ENCODE data around the gene ACBD6. TPM values are rescaled to one million over a fixed set of nuclear protein-coding genes. Genes with fewer than 3 reads are reported as not detected.

ACBD6 gene
- total and polyA plus RNA-seq, 10 of the 15 experiments (the other 5 are each of a cell fraction or from before 2014, with no cell fraction given), result 15.0 to 67.3 (median 55.0) TPM

DNA sequence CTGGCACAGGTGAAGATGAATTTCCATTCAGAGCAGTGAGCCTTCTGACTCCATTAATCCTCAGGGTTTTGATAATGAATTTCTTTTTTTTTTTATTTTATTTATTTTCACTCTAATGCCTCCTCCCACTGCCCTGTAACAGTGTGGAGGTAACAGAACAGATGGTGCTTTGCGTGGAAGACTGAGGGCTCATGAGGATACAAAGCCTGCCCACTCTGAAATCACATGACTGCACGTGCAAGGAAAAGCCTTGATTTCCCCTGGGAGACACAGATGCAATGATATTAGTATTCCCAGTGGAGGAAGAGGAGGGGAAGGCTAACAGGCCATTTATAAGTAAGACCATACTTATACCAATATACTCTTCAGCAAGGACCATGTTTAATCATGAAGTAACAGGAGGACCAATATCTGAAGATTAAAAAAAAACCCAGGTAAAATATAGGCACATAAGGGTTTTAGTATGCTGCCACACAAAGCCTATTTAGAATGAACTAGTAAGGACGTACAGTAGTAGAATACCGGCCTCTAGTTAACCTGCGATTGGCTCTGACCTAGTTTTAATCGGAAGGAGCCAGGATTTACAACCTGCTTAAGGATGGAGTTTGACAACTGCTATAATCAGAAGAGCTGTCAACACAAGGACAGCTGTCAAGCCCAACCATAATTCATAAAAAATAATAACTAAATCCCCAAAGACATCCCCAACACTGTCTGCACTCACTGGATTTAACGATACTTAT is 202.7 kb downstream of the ACBD6 start:
- in situ Hi-C loops (cut with MboI) (loop anchor here (5.0 kb wide), 1 partner anchor 52 kb away; no protein-coding TSS in a partner anchor), intact Hi-C loops (cut with micrococcal nuclease; ENCODE audit: unreplicated experiment) (no loop called here)
- SMC1A ChIA-PET (ENCODE audit: uncharacterized antibody, unreplicated experiment), result no interaction called here
- no peak for ATAC-seq
- WGBS (ENCODE audit: insufficient coverage, insufficient replicate concordance, low lambda C conversion rate, missing lambda C conversion rate), result 92% methylated on average over 7 of the region's 7 CpGs
- no TSS peak for BruUV-seq (replicated peaks)
- Histone ChIP-seq H3K27ac (ENCODE audit: control insufficient read depth, insufficient read depth) (no peak overlapping the region), H3K9ac (ENCODE audit: control insufficient read depth, insufficient read depth, low read length) (no peak overlapping the region), H4K20me1 (ENCODE audit: control insufficient read depth, insufficient read depth) (no peaks in the 10 kb centered on the region), H3K79me2 (ENCODE audit: control insufficient read depth, insufficient read depth, low read length) (no peaks in the 10 kb centered on the region), H3K9me3 (replicated peaks; ENCODE audit: control insufficient read depth, insufficient read depth, low read length) (no peaks in the 10 kb centered on the region), H3K4me1 (ENCODE audit: control insufficient read depth, insufficient read depth, low read length) (no peaks in the 10 kb centered on the region), H3K4me2 (ENCODE audit: control insufficient read depth, insufficient read depth) (no peak overlapping the region), H3K36me3 (ENCODE audit: control insufficient read depth in 2 of 2, insufficient read depth in 2 of 2, low read length in 1 of 2) (no peaks in the 10 kb centered on the region; a peak in 1 of 4 replicates), H3K27me3 (replicated peaks in 1 of 2; ENCODE audit: control insufficient read depth in 2 of 2, insufficient read depth in 2 of 2, low read length in 1 of 2) (no peaks in the 10 kb centered on the region), H2AFZ (ENCODE audit: control insufficient read depth, low read depth, low read length) (no peak overlapping the region), H3K4me3 (no peak overlapping the region)
- CTCF ChIA-PET, result no interaction called here
- RAD21 ChIA-PET (ENCODE audit: unreplicated experiment), result no interaction called here
- POLR2A ChIA-PET, result no interaction called here
- no peak for DNase-seq (ENCODE audit: low read depth, low spot score)
- FAIRE-seq, result no peak
- no peak for TF ChIP-seq FOXK2 (IDR thresholded peaks at IDR 0.05)
- TF ChIP-seq, protein P1, sequence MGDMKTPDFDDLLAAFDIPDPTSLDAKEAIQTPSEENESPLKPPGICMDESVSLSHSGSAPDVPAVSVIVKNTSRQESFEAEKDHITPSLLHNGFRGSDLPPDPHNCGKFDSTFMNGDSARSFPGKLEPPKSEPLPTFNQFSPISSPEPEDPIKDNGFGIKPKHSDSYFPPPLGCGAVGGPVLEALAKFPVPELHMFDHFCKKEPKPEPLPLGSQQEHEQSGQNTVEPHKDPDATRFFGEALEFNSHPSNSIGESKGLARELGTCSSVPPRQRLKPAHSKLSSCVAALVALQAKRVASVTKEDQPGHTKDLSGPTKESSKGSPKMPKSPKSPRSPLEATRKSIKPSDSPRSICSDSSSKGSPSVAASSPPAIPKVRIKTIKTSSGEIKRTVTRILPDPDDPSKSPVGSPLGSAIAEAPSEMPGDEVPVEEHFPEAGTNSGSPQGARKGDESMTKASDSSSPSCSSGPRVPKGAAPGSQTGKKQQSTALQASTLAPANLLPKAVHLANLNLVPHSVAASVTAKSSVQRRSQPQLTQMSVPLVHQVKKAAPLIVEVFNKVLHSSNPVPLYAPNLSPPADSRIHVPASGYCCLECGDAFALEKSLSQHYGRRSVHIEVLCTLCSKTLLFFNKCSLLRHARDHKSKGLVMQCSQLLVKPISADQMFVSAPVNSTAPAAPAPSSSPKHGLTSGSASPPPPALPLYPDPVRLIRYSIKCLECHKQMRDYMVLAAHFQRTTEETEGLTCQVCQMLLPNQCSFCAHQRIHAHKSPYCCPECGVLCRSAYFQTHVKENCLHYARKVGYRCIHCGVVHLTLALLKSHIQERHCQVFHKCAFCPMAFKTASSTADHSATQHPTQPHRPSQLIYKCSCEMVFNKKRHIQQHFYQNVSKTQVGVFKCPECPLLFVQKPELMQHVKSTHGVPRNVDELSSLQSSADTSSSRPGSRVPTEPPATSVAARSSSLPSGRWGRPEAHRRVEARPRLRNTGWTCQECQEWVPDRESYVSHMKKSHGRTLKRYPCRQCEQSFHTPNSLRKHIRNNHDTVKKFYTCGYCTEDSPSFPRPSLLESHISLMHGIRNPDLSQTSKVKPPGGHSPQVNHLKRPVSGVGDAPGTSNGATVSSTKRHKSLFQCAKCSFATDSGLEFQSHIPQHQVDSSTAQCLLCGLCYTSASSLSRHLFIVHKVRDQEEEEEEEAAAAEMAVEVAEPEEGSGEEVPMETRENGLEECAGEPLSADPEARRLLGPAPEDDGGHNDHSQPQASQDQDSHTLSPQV (IDR thresholded peaks at IDR 0.05), result no peak
- TF ChIP-seq EGR1 (IDR thresholded peaks at IDR 0.05; ENCODE audit: borderline replicate concordance in 1 of 2, low read depth in 2 of 2, low read length in 2 of 2), result no peak
- TF ChIP-seq ZZZ3 (IDR thresholded peaks at IDR 0.05; ENCODE audit: control insufficient read depth, insufficient read length, low read depth), result no peak
- TF ChIP-seq SUPT20H (IDR thresholded peaks at IDR 0.05; ENCODE audit: borderline replicate concordance, control insufficient read depth, low read depth, low read length), result no peak
- no peak for TF ChIP-seq JUND (IDR thresholded peaks at IDR 0.05; ENCODE audit: low read depth, low read length)
- no peak for TF ChIP-seq CREB1 (IDR thresholded peaks at IDR 0.05; ENCODE audit: low read depth)
- TF ChIP-seq, protein P2, sequence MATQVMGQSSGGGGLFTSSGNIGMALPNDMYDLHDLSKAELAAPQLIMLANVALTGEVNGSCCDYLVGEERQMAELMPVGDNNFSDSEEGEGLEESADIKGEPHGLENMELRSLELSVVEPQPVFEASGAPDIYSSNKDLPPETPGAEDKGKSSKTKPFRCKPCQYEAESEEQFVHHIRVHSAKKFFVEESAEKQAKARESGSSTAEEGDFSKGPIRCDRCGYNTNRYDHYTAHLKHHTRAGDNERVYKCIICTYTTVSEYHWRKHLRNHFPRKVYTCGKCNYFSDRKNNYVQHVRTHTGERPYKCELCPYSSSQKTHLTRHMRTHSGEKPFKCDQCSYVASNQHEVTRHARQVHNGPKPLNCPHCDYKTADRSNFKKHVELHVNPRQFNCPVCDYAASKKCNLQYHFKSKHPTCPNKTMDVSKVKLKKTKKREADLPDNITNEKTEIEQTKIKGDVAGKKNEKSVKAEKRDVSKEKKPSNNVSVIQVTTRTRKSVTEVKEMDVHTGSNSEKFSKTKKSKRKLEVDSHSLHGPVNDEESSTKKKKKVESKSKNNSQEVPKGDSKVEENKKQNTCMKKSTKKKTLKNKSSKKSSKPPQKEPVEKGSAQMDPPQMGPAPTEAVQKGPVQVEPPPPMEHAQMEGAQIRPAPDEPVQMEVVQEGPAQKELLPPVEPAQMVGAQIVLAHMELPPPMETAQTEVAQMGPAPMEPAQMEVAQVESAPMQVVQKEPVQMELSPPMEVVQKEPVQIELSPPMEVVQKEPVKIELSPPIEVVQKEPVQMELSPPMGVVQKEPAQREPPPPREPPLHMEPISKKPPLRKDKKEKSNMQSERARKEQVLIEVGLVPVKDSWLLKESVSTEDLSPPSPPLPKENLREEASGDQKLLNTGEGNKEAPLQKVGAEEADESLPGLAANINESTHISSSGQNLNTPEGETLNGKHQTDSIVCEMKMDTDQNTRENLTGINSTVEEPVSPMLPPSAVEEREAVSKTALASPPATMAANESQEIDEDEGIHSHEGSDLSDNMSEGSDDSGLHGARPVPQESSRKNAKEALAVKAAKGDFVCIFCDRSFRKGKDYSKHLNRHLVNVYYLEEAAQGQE (IDR thresholded peaks at IDR 0.05; ENCODE audit: low read depth, low read length), result no peak
- no peak for TF ChIP-seq PAX8 (IDR thresholded peaks at IDR 0.05)
- TF ChIP-seq, protein P3, sequence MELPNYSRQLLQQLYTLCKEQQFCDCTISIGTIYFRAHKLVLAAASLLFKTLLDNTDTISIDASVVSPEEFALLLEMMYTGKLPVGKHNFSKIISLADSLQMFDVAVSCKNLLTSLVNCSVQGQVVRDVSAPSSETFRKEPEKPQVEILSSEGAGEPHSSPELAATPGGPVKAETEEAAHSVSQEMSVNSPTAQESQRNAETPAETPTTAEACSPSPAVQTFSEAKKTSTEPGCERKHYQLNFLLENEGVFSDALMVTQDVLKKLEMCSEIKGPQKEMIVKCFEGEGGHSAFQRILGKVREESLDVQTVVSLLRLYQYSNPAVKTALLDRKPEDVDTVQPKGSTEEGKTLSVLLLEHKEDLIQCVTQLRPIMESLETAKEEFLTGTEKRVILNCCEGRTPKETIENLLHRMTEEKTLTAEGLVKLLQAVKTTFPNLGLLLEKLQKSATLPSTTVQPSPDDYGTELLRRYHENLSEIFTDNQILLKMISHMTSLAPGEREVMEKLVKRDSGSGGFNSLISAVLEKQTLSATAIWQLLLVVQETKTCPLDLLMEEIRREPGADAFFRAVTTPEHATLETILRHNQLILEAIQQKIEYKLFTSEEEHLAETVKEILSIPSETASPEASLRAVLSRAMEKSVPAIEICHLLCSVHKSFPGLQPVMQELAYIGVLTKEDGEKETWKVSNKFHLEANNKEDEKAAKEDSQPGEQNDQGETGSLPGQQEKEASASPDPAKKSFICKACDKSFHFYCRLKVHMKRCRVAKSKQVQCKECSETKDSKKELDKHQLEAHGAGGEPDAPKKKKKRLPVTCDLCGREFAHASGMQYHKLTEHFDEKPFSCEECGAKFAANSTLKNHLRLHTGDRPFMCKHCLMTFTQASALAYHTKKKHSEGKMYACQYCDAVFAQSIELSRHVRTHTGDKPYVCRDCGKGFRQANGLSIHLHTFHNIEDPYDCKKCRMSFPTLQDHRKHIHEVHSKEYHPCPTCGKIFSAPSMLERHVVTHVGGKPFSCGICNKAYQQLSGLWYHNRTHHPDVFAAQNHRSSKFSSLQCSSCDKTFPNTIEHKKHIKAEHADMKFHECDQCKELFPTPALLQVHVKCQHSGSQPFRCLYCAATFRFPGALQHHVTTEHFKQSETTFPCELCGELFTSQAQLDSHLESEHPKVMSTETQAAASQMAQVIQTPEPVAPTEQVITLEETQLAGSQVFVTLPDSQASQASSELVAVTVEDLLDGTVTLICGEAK (IDR thresholded peaks at IDR 0.05; ENCODE audit: borderline replicate concordance), result no peak
- TF ChIP-seq TAF1 (IDR thresholded peaks at IDR 0.05; ENCODE audit: borderline replicate concordance, low read depth, low read length), result no peak

All from GM12878 (cell line).